GM21381 (cell line): ENCODE measurements around the gene SLC7A10.

ENCODE experiments used
- ATAC-seq: cut with Tn5 transposase; IDR thresholded peaks from one replicate; pipeline ENCODE4 v1.9.1; 2021; ENCODE audit warnings: mild to moderate bottlenecking, moderate library complexity; ENCODE audit not compliant: unreplicated experiment

Gene SLC7A10

DNA sequence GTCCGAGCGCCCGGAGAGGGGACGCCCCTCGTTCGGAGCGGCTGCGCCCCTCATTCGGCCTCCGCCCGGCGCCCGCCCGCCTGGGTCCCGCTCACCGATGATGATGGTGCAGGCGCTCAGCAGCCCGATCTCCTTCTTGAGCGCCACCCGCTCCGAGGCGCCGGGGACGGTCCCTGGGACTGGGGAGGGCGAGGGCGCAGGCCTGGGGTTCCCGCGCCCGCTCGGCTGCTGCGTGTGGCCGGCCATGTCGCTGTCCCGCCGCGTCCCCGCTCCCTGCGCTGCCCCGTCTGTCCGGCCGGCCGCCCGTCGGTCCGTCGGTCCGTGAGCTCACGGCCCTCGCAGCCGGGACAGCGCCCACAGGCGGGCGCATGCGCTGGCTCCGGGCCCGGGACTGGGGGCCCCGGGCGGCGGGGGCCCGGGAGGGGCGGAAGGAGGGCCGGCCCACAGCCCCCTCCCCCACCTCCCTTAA is at the start of gene SLC7A10:
Gene SLC7A10 (minus strand): TSS at position 393 of the 469 bp plus-strand sequence. CDS start 147 bp downstream, at position 246.
- ATAC-seq: no peak

DNA sequence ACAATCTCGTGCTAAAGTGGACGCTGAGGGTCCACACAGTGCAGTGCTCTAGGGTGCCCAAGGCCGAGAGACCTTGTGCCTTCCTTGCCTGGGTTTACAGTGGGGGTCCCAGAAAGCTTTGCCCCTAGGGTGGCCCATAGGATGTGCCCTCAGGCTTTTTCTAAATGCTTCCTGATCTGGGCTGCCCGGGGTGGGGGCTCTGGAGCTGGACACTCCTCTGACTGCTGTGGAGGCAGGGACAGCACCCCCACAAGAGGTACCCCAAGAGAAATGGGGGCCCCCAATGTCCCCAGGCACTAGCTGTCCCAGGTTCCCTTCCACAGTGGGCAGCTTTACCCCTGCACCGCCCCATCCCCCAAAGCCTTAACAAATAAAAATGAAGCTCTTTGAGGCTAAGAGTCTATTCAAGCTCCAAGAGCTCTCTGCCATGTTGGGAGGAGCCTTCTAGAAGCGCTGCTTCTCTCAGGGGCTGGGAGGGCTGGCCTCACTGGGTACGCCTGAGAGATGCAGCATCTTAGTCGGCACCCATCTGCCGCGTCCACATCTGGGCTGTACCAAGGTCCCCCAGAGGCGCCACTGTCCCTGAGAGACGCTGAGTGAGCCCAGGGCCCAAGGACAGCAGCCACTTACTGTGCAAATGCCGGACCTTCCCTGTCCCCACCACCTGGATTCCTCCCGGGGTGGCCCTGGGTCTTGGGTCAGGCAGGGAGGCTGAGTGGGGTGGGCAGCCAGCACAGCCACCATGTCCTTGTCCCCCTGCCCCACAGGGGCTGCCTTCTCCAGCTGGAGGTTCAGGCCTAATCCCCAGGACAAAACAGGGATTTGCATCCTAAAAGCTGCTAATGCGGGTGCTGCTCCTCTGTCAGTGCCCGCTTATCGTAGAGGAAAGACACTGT is 49.3 kb upstream of the SLC7A10 start:
- no peak for ATAC-seq

DNA sequence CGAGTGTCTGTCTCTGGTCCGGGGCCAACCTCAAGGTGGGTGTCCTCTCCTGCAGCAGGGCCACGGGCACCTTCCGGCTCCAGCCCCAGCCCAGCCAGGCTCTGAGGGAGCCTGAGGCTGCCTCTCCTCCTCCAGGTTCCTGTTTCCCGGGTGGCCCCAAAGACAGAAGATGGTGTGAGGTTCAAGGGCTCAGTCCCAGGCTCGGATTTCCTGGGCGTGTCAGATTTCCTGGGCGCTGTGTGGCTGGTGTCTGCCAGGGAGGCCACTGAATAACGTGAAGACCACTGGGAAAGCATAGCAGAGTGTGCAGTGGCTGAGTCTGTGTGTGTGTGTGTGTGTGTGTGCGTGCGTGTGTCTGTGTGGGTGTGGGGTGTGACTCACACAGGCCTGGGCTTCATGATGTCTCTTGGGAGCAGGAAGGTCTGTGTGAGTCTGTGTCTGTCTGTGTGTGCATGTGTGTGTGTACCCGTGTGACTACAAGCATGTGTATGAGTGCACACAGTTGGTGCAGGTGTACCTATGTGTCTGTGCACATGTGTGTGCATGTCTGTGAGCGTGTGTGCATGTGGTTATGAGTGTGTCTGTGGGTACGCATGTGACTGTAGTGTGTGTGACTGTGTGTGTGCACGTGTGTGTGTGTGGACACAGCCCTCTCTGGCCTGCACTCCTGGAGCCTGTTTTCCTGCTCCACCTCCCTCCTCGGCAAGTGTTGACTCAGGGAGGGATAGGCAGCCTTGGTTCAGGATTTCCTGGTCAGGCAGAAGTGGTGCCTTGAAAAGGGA is 48.4 kb upstream of the SLC7A10 start:
- no peak for ATAC-seq

DNA sequence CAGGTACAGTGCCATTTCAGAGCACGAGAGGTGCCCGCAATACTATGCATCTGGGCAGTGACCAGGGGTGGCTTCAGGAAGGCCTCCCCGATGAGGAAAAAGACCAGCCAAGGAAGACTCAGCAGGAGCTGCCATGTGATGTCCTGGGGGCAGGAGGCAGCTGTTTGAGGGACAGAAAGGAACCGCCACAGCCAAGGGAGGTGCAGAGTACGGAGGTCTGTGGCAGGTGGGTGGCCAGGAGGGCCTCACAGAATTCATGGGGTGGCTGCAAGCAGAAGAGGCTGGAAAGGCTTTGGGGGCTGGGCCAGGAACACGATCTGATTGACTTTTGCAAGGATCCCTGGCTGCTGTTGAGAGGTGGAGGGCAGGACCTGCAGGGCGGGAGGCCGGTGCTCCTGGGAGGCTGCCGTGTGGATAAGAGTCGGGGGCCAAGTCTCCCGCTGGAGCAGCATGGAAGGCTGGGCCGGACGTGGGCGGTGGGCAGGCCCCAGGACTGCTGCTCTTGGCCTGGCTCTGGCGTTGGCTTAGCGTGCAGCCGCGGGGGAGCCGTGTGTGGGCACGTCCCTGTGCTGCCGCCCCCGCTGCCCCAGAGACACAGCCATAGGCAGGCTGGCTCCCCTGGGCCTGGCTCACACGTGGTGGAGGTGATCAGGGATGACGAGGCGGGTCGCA is 47.6 kb upstream of the SLC7A10 start:
- no peak for ATAC-seq

DNA sequence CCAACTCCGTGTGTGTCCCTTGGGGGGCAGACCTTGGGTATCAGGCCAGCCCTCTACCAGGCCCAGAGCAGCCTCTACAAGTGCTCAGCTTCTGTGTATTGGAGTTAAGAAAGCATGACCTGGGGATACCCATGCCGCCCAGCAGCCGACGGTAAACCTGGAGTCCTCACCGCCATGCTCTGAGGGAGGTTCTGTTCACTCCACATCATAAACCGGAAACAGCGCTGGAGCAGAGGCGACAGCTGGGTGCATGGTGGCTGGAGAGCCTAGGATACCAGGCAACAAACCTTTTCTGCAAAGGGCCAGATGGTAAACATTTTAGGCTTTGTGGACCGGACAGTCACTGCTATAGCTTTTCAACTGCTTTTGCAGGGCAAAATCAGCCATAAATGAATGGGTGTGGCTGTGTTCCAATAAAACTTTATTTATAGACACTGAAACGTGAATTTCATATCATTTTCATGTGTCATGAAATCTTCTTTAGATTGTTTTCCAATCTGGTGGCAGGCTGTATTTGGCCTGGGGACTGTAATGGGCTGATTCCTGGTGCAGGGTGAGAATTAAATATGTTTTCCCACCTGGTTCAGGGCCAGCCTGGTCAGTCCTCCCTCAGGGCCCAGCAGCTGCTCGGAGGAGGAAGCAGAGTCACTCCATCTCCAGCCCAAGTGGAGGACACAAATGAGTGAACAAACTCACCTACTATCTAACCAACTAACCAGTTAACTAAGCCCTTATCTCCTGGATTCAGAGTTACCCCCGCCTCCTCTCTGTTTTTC is 45.8 kb upstream of the SLC7A10 start:
- ATAC-seq: no peak

DNA sequence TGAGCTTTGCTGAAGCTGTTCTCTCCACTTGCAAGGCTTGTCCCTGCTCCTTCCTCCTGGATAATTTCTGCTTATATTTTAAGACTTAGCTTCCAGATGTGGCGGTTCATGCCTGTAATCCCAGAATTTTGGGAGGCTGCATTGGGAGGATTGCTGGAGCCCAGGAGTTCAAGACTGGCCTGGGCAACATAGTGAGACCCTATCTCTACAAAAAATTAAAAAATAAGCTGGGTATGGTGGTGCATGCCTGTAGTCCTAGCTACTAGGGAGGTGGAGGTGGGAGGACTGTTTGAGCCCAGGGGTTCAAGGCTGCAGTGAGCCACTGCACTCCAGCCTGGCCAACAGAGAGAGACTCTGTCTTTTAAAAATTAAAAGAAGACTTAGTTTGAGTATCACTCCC is 45.1 kb upstream of the SLC7A10 start:
- ATAC-seq: no peak

DNA sequence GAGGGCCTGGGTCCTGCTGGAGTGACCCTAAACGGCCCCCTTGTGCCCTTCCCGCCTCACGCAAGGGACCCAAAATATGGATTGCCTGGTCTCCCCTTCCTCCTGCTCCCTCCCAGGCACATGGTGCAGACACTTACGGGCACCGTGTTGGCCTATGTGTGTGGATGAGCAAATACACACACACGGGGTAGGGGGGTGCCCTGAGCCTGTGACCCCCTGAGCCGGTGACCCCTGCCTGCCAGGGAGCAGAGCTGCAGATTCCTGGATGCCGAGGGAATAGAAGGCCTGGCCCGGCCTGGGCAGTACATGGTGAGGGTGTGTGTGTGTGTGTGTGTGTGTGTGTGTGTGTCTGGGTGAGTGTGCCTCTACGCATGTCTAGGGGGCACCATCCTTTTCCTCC is 43.4 kb upstream of the SLC7A10 start:
- ATAC-seq: no peak

DNA sequence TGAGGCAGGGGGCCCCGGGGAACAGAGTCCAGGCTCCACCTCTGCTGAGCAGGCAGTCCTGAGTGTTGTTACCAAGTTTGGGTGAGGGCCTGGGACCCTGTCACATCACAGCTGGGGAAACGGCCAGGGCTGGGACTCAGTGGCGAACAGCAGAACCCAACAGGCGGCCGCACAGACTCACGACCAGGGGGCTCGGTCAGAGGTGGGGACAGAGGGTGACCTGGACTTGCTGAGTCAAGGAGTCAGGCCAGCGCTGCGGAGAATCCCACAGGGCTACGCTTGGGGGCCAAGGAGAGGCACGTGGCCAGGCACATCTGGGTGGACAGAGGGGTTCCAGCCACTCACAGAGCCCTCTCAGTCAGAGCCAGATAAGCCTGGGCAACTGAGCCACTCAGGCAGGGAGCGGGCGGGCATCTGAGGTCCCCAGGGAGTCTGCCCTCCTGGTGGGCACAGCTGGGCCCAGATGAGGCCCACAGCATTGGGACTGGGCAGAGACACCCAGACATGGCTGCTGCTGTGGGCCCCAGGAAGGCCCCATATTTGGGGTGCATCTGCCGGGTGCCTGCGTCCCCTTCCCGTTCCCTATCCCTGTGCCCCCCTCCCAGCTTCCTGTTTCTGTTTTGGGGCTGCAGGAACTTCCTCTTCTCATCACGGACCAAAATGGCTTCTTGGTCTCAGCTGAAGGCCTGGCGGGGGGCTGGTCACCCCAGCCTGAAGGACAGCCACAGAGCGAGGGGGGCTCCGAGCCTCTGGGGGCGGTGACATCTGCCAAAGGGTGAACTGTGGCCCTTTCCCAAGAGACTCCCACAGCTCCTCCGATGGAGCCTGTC is 42.7 kb upstream of the SLC7A10 start:
- no peak for ATAC-seq

DNA sequence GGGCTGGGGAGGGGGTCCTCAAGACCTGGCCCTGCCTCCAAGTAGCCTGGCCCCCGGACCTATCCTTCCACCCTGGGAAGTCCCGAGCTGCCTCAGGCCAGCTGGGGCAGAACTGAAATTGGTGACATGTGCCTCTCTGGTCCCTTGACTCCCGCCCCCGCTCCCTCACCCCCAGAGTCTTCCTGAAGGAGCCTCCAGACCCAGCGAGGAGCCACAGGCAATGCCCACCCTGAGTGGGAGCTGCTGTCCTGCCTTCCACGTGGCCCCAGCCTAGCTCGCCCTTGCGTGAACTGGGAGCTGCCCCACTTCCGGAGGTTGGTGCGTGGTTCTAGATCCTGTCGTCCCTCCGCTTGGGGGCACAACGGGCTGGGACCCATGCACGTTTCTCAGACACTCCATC is 42.1 kb upstream of the SLC7A10 start:
- no peak for ATAC-seq

DNA sequence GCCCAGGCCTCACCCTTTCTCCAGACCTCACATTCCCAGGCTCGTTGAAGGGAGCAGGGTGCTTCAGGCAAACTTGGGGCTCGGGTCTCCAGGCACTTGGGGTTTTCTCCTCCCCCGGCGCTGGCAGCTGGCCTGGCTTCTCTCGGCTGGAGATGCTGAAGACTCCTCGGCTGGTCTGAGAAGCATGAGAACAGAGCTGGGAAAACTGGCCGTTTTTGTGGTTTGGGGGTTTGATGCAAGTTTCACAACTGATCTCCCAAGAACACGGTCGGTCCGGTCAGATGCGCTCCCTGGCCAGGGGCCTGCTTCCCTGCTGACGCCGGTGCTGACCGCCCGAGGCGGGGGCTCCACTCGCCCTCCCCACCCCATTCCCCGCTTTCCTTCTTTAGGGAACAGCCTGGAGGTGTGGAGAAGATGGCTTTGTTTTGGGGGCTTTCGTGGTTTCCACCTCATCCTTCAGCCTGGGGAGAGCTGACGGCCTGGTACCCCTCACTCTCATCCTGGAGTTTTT is 41.4 kb upstream of the SLC7A10 start:
- no peak for ATAC-seq

DNA sequence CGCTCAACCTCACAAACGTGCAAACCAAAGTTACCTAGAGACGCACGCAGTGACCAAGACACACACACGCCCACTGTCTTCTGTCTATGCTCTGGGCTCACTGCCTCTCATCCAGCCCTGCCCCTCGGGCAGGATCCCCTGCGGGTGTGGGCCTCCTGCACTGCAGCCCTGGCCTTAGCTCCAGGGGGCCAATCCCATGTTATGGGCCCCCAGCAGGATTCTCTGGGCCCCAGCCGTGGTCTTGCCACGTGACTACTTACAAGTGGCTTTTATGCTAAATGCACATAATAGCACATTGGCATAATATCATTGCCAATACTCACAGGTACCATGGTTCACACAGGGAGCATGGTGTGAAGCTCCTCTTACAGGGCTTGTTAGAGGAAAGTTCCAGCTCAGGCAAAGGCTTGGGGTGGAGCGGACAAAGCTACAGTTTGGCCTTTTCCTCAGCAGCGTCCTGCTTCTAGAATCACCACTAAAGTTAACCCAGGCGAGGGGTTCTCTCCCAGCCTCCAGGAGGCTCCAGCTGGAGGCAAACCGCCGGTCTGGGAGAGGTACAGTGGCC is 39.3 kb upstream of the SLC7A10 start:
- no peak for ATAC-seq

DNA sequence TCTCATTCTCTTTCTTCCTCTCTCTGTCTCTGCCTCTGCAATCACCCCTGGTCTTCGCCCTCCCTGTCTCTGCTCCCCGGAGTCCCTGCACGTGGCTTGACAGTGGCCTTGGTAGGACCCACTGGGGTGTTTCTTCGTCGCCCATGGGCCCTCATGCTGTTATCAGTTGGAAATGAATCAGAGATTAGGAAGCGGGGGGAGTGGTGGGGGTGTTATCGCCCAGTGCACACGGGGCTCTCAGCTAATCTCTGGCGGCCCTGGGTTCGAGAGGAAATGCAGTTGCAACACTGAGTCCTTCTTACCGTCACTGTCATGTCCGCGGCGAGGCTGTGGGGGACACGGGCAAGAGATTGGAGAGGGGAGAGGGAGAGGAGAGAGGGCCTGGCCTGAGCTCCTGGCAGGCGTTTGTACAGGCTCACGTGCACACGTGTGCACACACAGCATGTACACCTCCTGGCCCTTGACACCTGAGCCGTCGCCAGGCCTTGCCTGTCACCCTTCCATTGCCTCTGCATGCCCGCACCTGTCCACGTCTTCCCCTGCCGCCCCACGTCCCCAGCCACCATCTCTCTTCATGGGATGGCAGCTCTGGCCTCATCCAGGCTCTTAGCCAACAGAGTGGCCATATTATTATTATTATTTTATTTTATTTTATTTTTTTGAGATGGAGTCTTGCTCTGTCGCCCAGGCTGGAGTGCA is 37.8 kb upstream of the SLC7A10 start:
- no peak for ATAC-seq

DNA sequence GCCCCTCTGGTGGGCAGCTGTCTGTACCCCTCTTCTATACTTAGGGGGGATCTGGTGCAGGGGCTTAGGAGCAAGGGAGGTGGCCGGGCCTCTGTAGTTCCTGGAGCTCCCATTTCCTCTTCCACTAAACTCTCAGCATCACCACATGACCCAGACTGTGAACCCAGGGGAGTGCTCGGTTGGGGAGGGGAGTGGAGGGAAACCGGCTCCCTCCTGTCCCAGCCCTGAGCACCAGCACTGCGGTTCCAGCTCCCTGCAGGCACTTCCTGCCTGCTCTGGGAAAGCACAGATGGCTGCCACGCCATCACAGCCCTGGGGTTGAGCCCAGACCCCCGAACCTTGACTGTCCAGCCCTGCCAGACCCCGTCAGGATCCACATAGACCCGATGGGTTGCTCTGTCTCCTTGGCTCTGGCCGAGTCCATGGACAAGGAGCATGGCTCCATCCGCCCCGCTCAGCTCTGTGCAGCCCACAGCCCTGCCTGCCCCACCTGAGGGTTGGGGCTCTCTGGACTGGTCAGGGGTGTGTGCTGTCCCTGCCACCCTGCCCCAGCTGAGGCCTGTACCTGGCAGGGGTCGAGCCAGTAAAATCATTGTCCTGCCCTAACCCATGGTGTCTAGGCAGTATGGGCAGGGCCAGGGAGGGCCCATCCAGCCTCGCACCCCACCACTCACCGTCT is 36.0 kb upstream of the SLC7A10 start:
- no peak for ATAC-seq

DNA sequence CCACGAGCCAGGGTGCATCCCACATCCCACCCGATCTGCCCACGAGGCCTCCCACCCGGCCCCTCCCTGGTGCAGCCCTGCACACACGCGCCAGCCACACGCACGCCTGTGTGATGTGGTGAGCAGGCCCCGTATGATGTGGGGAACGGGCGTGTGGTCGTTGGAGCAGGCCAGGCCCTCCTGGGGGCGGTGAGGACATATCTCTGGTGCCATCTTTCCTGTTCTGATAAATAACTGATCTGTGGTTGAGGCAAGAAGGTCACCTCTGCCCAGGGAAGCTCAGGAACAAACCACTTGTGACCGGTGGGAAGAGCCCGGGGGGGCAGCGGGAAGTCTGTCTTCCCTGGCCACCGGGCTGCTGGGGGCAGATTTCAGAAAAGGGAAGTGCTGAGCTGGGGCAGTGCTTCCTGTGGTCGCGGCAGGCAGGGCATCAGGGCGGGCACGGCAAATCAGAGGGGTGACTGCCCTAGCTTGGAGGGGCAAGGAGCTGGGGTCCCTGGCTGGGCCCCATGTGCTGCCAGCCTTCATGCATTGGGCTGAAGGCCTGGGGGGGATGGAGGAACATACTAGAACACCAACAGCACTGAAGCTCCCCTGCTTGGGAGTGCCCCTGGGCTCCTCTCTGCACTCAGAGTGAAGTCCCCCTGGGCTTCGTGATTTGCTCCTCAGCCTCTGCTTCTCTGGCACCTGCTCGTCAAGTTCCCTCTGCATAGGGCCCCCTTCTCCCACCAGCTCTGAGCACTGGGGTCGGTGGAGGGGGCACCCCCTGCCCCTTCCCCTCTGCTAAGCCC is 35.2 kb upstream of the SLC7A10 start:
- no peak for ATAC-seq

DNA sequence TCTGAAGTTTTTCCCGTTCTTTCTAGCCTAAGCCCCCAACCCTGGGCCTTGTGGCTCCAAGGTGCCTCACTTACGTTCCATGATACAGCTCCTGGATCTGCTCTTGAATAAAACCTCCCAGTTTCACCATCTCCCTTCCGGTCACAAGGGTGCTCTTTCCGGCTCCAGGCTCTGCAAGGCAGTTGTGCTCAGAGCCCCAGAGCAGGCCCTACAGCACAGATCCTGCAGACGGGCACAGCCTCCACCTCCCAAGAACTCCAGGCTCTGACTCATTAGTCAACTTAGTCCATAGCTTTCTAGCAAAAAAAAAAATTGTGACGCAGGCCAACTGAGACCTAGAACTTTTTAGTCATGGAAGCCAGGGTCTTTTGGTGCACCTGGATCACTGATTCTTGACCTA is 33.9 kb upstream of the SLC7A10 start:
- no peak for ATAC-seq

DNA sequence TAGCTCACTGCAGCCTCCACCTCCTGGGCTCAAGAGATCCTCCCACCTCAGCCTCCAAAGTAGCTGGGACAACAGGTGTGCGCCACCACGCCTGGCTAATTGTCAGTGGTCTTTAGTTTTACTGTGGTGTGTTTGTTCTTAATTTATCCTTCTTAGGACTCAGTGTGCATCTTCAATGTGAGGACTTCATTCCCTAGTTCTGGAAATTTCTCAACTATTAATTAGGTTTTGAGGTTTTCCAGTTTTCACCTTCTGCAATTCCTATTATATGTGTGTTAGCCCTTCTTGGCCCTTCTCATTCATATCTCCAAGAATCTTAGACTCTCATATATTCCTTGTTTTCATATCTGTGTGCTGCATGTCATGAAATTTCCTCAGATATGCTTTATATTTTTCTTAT is 32.2 kb upstream of the SLC7A10 start:
- no peak for ATAC-seq

DNA sequence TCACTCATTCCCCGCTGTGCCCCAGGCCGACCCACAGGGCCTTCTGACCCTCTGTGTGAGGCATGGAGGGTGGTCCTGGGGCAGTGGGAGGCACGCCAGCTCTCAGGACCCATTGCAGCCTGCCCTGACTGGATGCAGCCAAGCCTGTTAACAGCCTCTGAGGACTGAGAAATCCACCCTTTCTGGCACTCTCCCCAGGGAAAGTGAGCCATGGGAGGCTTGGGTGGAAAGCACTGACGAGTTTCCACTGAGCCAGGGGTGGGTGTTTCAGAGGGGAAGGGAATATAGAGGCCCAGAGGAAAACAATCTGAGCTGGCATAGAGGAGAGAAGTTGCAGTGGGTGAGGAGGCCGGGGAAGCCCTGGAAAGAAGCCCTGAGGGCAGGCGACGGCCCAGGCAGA is 30.6 kb upstream of the SLC7A10 start:
- no peak for ATAC-seq
